Right forelimb (tissue), 1 donor: ENCODE measurements around the gene NUP153.
"Not testable (repeated sequence)": the region's sequence is repeated elsewhere in the genome, so short reads cannot be mapped to it uniquely, and the experiment has no call there.

ENCODE experiments used
- DNase-seq: peaks from one replicate; pipeline ENCODE4 v3.0.0-alpha.2; 2018

Gene NUP153

GRCh38 chr6:17706580-17707370, at the start of gene NUP153:
NUP153 (minus strand) TSS chr6:17706925; CDS start chr6:17706387, 538 bp downstream.
- peak; percentile 100 for DNase-seq

- no peak for DNase-seq
Observed at GRCh38 chr6:17754254-17754653, 47.5 kb upstream of the NUP153 start.

GRCh38 chr6:17745324-17745723, 38.6 kb upstream of the NUP153 start:
- not testable (repeated sequence) for DNase-seq

- not testable (repeated sequence) for DNase-seq
Observed at GRCh38 chr6:17744757-17745308, 38.1 kb upstream of the NUP153 start.

- DNase-seq: no peak
Observed at GRCh38 chr6:17744019-17744756, 37.5 kb upstream of the NUP153 start.

- DNase-seq: peak; percentile 46
Observed at GRCh38 chr6:17741507-17741906, 34.8 kb upstream of the NUP153 start.

GRCh38 chr6:17740559-17741220, 34.0 kb upstream of the NUP153 start:
- no peak for DNase-seq

GRCh38 chr6:17737704-17738252, 31.1 kb upstream of the NUP153 start:
- DNase-seq: no peak

GRCh38 chr6:17735311-17735710, 28.6 kb upstream of the NUP153 start:
- DNase-seq: not testable (repeated sequence)

GRCh38 chr6:17730078-17730704, 23.5 kb upstream of the NUP153 start:
- no peak for DNase-seq

GRCh38 chr6:17729223-17730077, 22.7 kb upstream of the NUP153 start:
- DNase-seq: no peak

GRCh38 chr6:17728551-17729222, 22.0 kb upstream of the NUP153 start:
- no peak for DNase-seq

GRCh38 chr6:17725083-17725482, 18.4 kb upstream of the NUP153 start:
- DNase-seq: peak; percentile 44

- DNase-seq: no peak
Observed at GRCh38 chr6:17724341-17724740, 17.6 kb upstream of the NUP153 start.

- no peak for DNase-seq
Observed at GRCh38 chr6:17721671-17722070, 14.9 kb upstream of the NUP153 start.

- DNase-seq: no peak
Observed at GRCh38 chr6:17719323-17720041, 12.8 kb upstream of the NUP153 start.

GRCh38 chr6:17716221-17716620, 9.5 kb upstream of the NUP153 start:
- DNase-seq: no peak

- no peak for DNase-seq
Observed at GRCh38 chr6:17714879-17715851, 8.4 kb upstream of the NUP153 start.

GRCh38 chr6:17714177-17714576, 7.5 kb upstream of the NUP153 start:
- DNase-seq: no peak
